Nephron progenitor cell (in vitro differentiated cells): ENCODE data around the gene IWS1.

Source experiments
- DNase-seq: peaks from one replicate; pipeline ENCODE4 v3.0.0; 2021
- H3K27ac Mint-ChIP-seq: 2 replicates; pipeline ENCODE4 v1.8.0; 2021; ENCODE audit warnings: mild to moderate bottlenecking, moderate library complexity, mixed read lengths
- H3K27me3 Mint-ChIP-seq: 2 replicates; pipeline ENCODE4 v1.8.0; 2021; ENCODE audit warnings: mild to moderate bottlenecking, low read depth, mixed read lengths; ENCODE audit not compliant: poor library complexity
- H3K36me3 Mint-ChIP-seq: 2 replicates; pipeline ENCODE4 v1.8.0; 2021; ENCODE audit warnings: low read depth, mixed read lengths
- H3K4me1 Mint-ChIP-seq: 2 replicates; pipeline ENCODE4 v1.8.0; 2021; ENCODE audit warnings: mixed read lengths
- H3K4me3 Mint-ChIP-seq: 2 replicates; pipeline ENCODE4 v1.8.0; 2021; ENCODE audit warnings: mild to moderate bottlenecking, moderate library complexity, mixed read lengths
- H3K9me3 Mint-ChIP-seq: 2 replicates; pipeline ENCODE4 v1.8.0; 2021; ENCODE audit warnings: mild to moderate bottlenecking, moderate library complexity, mixed read lengths
- TF ChIP-seq, protein P1 (sequence below): fragments of 200-600 bp; sonication (generic); IDR thresholded peaks from 2 replicates; pipeline ENCODE4 v1.5.0; 2021; ENCODE audit warnings: antibody characterized with exemption

IWS1 gene

DNA sequence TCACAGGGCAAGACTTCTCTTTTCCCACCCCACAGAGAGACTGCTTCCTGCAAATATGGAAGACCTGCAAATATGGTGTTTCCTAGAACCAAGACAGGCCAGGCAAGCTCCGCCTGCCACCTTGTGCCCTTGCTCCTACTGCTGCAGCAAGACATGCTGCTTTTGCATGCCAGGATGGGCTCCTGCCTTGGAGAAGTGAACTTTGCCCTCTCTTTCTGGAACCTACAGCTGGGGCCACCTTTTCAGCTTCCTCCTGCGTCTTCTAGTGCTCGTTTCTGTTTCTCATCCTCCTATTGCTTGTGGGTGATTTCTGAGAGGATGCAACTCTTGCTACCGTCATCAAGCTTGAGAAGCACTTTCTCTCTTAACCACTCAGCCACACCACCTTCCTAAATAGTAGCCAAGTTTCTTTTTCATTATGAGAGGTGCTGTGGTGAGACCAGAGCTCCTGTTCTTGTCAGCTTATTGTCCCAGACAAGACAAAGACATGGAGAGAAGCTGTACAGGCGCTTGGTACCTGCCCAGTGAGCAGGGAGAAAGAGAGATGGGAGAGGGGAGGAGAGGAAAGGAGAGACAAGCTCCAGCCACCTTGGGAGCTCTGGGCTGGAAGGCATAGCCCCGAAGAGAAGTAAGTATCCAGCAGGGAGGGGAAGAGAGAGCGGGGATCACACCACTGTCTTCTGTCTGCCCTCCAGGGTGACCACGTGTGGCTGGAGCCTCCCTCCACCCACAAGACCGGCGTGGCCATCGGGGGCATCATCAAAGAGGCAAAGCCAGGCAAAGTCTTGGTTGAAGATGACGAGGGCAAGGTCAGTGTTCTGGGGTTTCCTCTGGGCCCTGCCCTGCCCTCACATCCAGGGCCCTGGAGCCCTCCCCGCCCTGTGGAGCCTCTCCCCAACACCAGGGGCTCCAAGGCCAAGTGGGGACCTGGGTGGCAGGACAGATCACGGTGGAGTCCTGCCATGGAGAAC lies 37.5 kb upstream of the IWS1 start:
- Mint-ChIP-seq H3K9me3 (peaks cover 4% of the 10 kb centered on the region), H3K4me3 (no peak overlapping the region), H3K27me3 (peaks cover 16% of the 10 kb centered on the region), H3K4me1 (peaks cover 16% of the 10 kb centered on the region), H3K27ac (no peak overlapping the region), H3K36me3 (no peaks in the 10 kb centered on the region)
- TF ChIP-seq, protein P1, sequence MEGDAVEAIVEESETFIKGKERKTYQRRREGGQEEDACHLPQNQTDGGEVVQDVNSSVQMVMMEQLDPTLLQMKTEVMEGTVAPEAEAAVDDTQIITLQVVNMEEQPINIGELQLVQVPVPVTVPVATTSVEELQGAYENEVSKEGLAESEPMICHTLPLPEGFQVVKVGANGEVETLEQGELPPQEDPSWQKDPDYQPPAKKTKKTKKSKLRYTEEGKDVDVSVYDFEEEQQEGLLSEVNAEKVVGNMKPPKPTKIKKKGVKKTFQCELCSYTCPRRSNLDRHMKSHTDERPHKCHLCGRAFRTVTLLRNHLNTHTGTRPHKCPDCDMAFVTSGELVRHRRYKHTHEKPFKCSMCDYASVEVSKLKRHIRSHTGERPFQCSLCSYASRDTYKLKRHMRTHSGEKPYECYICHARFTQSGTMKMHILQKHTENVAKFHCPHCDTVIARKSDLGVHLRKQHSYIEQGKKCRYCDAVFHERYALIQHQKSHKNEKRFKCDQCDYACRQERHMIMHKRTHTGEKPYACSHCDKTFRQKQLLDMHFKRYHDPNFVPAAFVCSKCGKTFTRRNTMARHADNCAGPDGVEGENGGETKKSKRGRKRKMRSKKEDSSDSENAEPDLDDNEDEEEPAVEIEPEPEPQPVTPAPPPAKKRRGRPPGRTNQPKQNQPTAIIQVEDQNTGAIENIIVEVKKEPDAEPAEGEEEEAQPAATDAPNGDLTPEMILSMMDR: no peak
- no peak for DNase-seq

DNA sequence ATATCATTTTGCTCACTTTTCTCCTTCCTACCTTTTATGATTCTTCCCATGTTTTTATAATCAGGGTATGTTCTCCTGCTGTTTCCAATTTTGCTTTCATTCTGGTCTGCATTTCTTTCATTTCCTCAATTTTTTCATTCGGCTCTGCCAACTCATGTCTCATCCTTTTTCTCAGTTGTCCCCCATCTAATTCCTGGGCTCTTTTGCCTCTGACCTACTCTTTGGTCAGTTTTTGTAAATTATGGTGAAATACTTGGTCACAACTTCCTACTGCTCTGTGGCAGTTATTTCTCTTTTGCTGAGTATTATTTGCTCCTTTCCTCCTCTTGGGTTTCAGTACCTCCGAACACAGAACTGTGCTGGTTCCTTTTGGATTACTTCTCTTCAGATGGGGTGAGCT lies 36.6 kb upstream of the IWS1 start:
- peaks cover 12% of the 10 kb centered on the region for H3K4me1 Mint-ChIP-seq
- DNase-seq: no peak
- no peak overlapping the region for H3K4me3 Mint-ChIP-seq
- no peaks in the 10 kb centered on the region for H3K36me3 Mint-ChIP-seq
- H3K9me3 Mint-ChIP-seq: peaks cover 4% of the 10 kb centered on the region
- H3K27me3 Mint-ChIP-seq: peaks cover 16% of the 10 kb centered on the region
- no peak overlapping the region for H3K27ac Mint-ChIP-seq
- TF ChIP-seq, protein P1: no peak

DNA sequence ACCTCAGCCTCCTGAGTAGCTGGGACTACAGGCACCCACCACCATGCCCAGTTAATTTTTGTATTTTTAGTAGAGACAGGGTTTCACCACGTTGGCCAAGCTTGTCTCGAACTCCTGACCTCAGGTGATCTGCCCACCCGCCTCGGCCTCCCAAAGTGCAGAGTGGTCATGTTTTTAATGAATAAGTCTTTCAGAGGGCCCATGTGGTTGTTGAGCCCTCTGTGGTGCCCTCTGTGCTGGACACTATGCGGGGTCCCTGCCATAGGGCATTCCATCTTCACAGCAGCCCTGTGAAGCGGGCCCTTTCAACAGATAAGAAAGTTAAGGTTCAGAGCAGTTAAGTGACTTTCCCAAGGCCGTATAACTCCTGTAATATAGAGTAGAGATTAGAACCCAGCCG lies 35.1 kb upstream of the IWS1 start:
- no peak overlapping the region for H3K4me3 Mint-ChIP-seq
- TF ChIP-seq, protein P1: no peak
- H3K9me3 Mint-ChIP-seq: peaks cover 19% of the 10 kb centered on the region
- no peak overlapping the region for H3K27ac Mint-ChIP-seq
- H3K27me3 Mint-ChIP-seq: peaks cover 22% of the 10 kb centered on the region
- peaks cover 6% of the 10 kb centered on the region for H3K36me3 Mint-ChIP-seq
- H3K4me1 Mint-ChIP-seq: peaks cover 6% of the 10 kb centered on the region
- DNase-seq: no peak

DNA sequence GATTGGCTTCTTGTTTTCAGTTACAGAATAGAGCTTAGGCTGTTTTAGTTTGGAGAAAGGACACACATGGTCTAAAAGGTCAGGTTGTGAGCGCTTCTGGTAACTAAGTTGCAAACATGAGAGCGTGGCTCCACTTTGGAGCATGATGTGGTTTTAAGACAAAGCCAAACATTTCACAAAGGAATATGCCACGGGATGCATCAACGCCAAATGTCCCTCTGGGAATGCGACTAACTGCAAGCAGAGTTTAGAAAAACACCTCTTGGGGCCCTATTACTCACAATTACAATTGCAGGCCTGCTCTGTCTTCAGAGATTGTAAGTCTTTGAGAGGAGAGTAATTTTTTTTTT lies 34.6 kb upstream of the IWS1 start:
- Mint-ChIP-seq H3K36me3 (peaks cover 6% of the 10 kb centered on the region), H3K27me3 (peaks cover 24% of the 10 kb centered on the region), H3K4me1 (peaks cover 6% of the 10 kb centered on the region), H3K9me3 (peaks cover 23% of the 10 kb centered on the region), H3K4me3 (no peak overlapping the region), H3K27ac (no peak overlapping the region)
- TF ChIP-seq, protein P1: no peak
- DNase-seq: no peak

DNA sequence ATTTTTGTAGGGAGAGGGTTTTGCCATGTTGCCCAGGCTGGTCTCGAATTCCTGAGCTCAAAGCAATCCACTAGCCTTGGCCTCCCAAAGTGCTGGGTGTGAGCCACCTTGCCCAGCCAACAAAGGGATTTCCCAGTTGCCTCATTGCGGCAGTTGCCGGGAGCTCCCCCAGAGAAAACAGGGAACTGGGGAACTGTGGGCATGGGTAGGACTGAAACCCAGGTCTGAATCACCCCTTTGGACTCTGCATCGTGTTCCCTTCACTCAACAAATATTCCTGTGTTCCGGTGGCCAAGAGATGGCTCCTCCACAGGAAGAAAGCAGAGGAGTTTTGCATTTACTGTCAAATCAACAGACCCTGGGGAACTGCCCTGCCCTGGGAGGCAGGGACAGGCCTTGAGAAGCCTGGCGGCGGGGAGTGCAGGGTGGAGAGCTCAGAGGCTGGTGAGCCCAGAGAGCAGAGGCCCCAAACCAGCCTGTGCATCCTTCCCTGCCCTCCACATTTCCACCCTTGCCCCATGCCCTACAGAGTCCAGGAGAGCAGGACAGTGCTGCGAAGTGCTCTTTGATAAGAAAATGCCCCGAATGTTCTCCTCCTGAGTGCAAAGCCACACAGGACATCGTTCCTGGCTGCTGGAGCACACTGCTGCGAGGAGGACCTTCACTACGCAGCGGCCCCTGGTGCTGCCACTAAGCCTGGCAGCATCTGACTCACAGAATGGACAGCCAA lies 34.1 kb upstream of the IWS1 start:
- H3K27me3 Mint-ChIP-seq: peaks cover 24% of the 10 kb centered on the region
- H3K9me3 Mint-ChIP-seq: peaks cover 29% of the 10 kb centered on the region
- TF ChIP-seq, protein P1: no peak
- H3K4me3 Mint-ChIP-seq: no peak overlapping the region
- no peak for DNase-seq
- H3K36me3 Mint-ChIP-seq: peaks cover 6% of the 10 kb centered on the region
- no peak overlapping the region for H3K27ac Mint-ChIP-seq
- H3K4me1 Mint-ChIP-seq: peaks cover 6% of the 10 kb centered on the region
